ENCODE data around the gene CMTR2.

The CMTR2 gene

DNA sequence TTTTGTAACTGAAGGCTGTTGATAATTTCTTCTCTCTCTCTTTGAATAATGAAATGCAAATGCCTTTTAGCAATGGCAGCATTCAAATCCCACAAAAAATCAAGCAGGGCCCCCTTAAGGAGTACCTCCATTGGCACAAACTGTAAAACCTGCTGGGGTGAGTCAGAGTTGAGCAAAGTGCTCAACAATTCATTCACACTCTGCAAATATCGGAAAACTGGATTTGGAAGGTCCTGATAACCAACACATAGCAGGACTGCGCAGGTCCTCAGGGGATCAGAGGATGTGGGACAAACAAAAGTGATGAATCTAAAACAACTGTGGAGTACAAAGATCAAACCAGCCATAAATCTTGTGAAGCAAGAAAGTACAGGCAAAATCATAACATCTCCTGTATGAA lies 5.6 kb downstream of the CMTR2 start:
- no peak overlapping the region for H3K4me3 ChIP-seq (ENCODE audit: low read depth, low read length)
- in situ Hi-C loops (cut with HindIII; ENCODE audit: low sequenced_read_pairs), result no loop called here
- DNase-seq (ENCODE audit: low read depth, low spot score), result no peak
- TF ChIP-seq CTCF (IDR thresholded peaks at IDR 0.05; ENCODE audit: low read depth, low read length), result no peak

DNA sequence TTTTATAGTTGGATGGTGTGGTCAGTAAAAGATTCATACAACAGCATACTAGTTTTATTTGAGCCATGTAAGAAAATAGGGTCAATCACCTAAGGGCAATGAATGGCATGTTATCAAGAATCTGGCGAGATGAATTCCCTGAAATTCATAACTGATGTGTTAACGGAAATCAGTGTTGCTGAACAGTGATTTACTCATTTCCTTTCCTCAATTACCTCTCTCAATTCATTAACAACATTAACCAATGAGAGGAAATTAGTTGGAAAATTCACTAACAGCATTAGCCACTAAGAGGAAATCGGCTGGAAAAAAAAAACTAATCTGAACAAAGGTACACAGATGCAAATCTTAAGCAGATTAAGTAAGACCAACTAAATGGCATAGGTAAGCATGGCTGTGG lies 6.3 kb downstream of the CMTR2 start:
- H3K4me3 ChIP-seq (ENCODE audit: low read depth, low read length), result no peak overlapping the region
- no peak for TF ChIP-seq CTCF (IDR thresholded peaks at IDR 0.05; ENCODE audit: low read depth, low read length)
- in situ Hi-C loops (cut with HindIII; ENCODE audit: low sequenced_read_pairs), result no loop called here
- DNase-seq (ENCODE audit: low read depth, low spot score), result no peak

GRCh38 chr16:71276589-71277334 lies 12.4 kb downstream of the CMTR2 start:
- DNase-seq (ENCODE audit: low read depth, low spot score), result no peak
- no peak overlapping the region for H3K4me3 ChIP-seq (ENCODE audit: low read depth, low read length)
- in situ Hi-C loops (cut with HindIII; ENCODE audit: low sequenced_read_pairs), result no loop called here
- no peak for TF ChIP-seq CTCF (IDR thresholded peaks at IDR 0.05; ENCODE audit: low read depth, low read length)

GRCh38 chr16:71273384-71273783 lies 15.8 kb downstream of the CMTR2 start:
- DNase-seq (ENCODE audit: low read depth, low spot score), result no peak
- no peak for TF ChIP-seq CTCF (IDR thresholded peaks at IDR 0.05; ENCODE audit: low read depth, low read length)
- no peak overlapping the region for H3K4me3 ChIP-seq (ENCODE audit: low read depth, low read length)
- in situ Hi-C loops (cut with HindIII; ENCODE audit: low sequenced_read_pairs), result no loop called here

DNA sequence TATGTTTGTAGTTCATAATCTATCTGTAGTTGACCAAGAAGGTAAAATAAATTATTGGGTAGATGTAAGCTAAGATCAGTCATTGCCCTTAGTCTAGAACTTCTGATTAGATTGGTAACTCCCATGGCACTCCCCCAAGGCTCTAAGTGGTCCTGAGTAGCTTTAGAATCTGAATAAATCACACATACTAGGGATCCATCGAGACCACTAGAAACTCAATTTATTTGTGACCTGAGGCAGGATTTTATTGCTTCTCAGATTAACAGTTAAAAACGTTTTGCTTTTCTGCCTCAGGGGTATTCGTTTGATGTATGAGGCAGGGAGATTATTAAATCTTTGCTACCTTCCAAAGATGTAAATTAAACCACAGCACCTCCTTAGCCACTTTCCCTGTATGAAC lies 24.9 kb downstream of the CMTR2 start:
- no peak for DNase-seq (ENCODE audit: low read depth, low spot score)
- TF ChIP-seq CTCF (IDR thresholded peaks at IDR 0.05; ENCODE audit: low read depth, low read length), result no peak
- in situ Hi-C loops (cut with HindIII; ENCODE audit: low sequenced_read_pairs), result no loop called here
- H3K4me3 ChIP-seq (ENCODE audit: low read depth, low read length), result no peak overlapping the region

- no peak for TF ChIP-seq CTCF (IDR thresholded peaks at IDR 0.05; ENCODE audit: low read depth, low read length)
- DNase-seq (ENCODE audit: low read depth, low spot score), result no peak
- in situ Hi-C loops (cut with HindIII; ENCODE audit: low sequenced_read_pairs), result no loop called here
- no peak overlapping the region for H3K4me3 ChIP-seq (ENCODE audit: low read depth, low read length)
Measured at GRCh38 chr16:71263582-71263981, 25.6 kb downstream of the CMTR2 start.
